IPS-15b (cell line): Measurements from ENCODE around the gene ARNT2.

Experiments
- H3K27me3 ChIP-seq: one replicate; pipeline ENCODE4 v1.6.1; 2013; ENCODE audit warnings: low read length; ENCODE audit not compliant: control insufficient read depth, insufficient read depth
- H3K36me3 ChIP-seq: one replicate; pipeline ENCODE4 v1.6.1; 2013; ENCODE audit warnings: low read length; ENCODE audit not compliant: control insufficient read depth, insufficient read depth
- H3K4me1 ChIP-seq: one replicate; pipeline ENCODE4 v1.6.1; 2013; ENCODE audit warnings: mild to moderate bottlenecking, low read length; ENCODE audit not compliant: control insufficient read depth, insufficient read depth
- H3K4me3 ChIP-seq: one replicate; pipeline ENCODE4 v1.5.1; 2013; ENCODE audit warnings: low read depth, low read length
- H3K9ac ChIP-seq: one replicate; pipeline ENCODE4 v1.6.1; 2013; ENCODE audit warnings: low read depth, mild to moderate bottlenecking, low read length
- H3K9me3 ChIP-seq: one replicate; pipeline ENCODE4 v1.6.1; 2013; ENCODE audit warnings: mild to moderate bottlenecking, low read length; ENCODE audit not compliant: control insufficient read depth, insufficient read depth

Gene ARNT2

DNA sequence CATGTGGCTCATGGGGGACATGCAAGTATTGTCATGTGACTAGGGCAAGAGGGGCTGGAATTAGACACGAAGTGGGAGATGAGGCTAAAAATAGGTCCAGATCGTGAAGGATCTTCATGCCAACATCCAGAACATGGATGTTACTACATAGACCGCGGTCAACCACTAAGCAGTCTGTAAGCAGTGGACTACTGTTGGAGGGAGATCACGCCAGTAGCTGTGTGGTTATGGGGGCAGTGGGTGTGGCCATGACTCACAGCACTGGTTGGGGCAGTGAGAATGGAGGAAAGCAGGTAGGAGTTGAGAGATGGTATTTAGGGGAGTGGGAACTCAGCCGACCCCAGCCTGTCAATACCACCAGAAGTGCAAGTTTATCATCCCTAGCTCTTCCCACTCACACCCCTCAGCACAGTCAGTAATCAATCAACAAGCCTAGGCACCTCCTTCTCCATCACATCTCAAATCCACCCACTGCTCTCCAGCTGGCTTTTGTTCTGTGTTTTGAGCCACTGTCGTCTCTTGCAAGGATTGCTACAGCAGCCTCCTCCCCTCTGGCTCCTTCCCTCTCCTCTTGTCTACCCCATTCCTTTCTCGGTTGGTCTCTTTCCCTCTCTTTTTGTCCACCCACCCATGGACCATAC, 183.8 kb downstream of the ARNT2 start:
- no peaks in the 10 kb centered on the region for H3K9me3 ChIP-seq
- H3K9ac ChIP-seq: no peak overlapping the region
- peaks cover 7% of the 10 kb centered on the region for H3K4me1 ChIP-seq
- H3K4me3 ChIP-seq: no peak overlapping the region
- no peaks in the 10 kb centered on the region for H3K27me3 ChIP-seq
- H3K36me3 ChIP-seq: no peaks in the 10 kb centered on the region

DNA sequence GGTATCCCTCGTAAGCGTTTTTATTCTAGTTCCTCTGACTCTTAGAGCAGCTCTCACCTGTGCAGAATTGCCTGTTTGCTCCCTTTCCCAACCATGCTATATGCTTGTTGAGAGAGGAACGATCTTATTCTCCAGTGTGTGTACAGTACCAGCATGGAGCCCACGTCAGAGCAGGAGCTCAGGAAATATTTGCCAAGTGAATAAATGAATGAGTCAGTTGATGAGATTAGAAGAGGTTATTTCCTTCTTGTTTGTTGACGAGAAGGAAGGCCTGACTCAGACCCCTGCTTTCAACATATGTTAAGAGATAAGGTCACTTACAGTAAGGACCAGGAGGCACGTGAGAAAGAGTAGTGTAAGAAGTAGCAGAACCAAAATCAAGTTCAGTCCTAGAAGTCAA, 184.6 kb downstream of the ARNT2 start:
- no peaks in the 10 kb centered on the region for H3K36me3 ChIP-seq
- H3K27me3 ChIP-seq: no peaks in the 10 kb centered on the region
- no peak overlapping the region for H3K9ac ChIP-seq
- H3K9me3 ChIP-seq: no peaks in the 10 kb centered on the region
- no peak overlapping the region for H3K4me3 ChIP-seq
- H3K4me1 ChIP-seq: peaks cover 7% of the 10 kb centered on the region

DNA sequence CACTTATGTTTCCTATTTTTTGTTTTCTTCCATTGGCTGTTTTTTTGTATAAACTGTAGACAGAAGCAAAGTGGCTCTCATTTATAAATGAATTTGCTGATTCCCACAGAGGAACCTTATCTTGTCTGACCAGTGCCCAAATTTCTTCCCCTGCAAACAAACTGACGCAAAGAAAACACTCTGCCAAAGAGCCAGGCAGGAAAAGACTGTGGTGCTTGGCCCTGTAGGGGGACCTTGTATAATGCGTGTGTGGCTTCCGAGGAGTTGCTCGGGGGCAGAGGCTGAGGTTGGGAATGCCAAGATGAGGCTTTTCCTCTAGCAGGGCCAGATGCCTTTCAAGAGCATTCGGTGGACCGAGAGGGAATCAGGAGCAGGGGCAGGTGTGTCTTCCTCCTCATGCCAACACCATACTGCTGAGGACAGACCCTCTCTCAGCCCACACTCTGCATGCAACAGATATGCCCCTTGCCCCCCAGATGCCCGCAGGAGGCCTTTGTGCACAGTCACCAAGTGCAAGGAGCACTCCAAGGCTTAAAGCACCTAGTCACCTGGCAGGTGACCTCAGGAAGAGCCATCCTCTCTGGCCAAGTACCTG, 186.7 kb downstream of the ARNT2 start:
- Histone ChIP-seq H3K4me1 (peaks cover 7% of the 10 kb centered on the region), H3K36me3 (peaks cover 3% of the 10 kb centered on the region), H3K9me3 (no peaks in the 10 kb centered on the region), H3K4me3 (no peak overlapping the region), H3K9ac (no peak overlapping the region), H3K27me3 (no peaks in the 10 kb centered on the region)

DNA sequence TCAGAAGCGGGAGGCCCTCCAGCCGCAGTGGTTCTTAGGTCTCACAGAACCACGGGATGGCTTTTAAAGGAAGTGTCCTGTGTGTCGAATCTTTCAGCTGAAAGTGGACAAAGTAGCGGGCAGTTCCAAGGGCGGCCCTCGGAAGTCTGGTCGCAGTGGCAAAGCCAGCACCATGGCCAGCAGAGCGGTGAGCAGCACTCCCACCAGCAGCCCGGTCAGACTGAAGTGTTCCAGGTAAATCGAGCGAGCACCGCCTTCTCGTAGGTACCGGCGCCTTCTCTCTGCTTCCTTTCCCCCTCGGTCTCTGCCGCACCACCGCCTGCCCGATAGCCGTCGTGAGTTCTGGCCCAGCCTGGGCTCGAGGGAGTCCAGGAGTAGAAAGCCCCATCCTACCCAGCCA, 187.3 kb downstream of the ARNT2 start:
- H3K36me3 ChIP-seq: peaks cover 3% of the 10 kb centered on the region

DNA sequence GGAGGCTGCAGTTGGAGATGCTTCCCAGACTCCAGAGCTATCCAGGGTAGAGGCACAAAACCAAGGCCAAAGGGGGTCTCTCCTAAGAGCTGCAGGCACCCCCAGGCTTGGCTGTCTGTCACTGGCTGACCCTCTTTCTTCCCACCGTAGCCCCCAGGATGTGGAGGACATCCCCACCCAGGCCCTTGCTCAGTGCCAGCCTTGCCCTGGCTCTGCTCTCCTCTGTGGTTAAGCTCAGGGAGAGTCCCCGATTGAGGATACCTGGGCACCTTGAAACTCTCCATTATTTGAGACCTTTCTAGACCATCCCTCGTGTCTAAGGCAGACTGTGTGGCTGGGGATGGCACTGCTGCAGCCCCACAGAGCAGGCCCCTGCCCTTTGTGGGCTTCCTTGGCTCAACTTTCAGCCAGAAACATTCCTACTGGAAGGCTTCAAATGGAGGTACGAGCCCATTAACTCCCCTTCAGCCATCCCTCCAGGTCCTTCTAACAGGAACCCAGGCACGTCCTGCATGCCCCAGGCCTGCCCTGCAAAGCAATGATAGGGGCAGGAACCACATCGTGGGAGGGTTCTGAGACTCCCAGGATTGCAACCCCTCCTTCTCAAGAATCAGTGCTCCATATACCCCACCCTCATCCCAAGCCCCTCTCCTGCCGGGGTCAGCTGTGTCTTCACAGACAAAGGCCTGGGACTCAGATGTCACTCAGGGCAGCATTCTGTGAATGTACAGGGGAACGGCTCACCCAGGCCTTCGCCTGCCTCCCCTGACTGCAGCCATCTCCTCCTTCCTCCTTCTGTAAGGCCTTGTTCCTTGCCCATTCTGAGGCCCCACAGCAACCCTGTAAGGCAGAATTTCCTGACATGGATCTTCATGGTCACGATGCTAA, 188.0 kb downstream of the ARNT2 start:
- H3K9me3 ChIP-seq: no peaks in the 10 kb centered on the region
- H3K4me3 ChIP-seq: no peak overlapping the region
- peaks cover 2% of the 10 kb centered on the region for H3K4me1 ChIP-seq
- no peak overlapping the region for H3K9ac ChIP-seq
- H3K27me3 ChIP-seq: no peaks in the 10 kb centered on the region
- H3K36me3 ChIP-seq: peaks cover 3% of the 10 kb centered on the region

More for the DNA sequence above, 187.3 kb downstream of the ARNT2 start:
- Histone ChIP-seq H3K27me3 (no peaks in the 10 kb centered on the region), H3K9me3 (no peaks in the 10 kb centered on the region), H3K4me3 (no peak overlapping the region), H3K9ac (no peak overlapping the region), H3K4me1 (peaks cover 7% of the 10 kb centered on the region)

DNA sequence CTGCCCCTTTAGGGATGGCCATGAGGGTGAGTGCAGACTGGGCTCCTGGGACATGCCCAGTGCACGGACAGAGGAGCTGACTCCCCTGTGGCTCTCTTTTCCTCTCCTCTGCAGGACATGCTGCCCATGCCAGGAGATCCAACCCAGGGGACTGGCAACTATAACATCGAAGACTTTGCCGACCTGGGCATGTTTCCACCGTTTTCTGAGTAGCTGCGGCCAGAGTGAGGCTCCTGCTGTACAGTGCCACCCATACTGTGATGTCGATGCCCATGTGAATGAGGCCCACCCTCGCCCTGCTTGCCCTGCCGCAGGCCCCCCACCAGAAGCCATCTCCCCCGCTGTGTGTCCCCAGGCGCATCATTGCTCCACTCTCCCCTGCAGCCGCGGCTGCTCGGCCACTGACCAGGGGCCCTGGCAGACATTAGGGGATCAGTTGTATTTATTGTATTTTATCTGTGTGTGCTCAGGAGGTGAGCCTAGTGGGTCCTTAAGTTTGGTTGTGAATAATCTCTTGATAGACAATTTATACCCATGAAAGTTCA, 189.4 kb downstream of the ARNT2 start:
- no peaks in the 10 kb centered on the region for H3K9me3 ChIP-seq
- H3K4me3 ChIP-seq: no peak overlapping the region
- no peaks in the 10 kb centered on the region for H3K27me3 ChIP-seq
- no peaks in the 10 kb centered on the region for H3K4me1 ChIP-seq
- H3K36me3 ChIP-seq: peaks cover 3% of the 10 kb centered on the region
- H3K9ac ChIP-seq: no peak overlapping the region

DNA sequence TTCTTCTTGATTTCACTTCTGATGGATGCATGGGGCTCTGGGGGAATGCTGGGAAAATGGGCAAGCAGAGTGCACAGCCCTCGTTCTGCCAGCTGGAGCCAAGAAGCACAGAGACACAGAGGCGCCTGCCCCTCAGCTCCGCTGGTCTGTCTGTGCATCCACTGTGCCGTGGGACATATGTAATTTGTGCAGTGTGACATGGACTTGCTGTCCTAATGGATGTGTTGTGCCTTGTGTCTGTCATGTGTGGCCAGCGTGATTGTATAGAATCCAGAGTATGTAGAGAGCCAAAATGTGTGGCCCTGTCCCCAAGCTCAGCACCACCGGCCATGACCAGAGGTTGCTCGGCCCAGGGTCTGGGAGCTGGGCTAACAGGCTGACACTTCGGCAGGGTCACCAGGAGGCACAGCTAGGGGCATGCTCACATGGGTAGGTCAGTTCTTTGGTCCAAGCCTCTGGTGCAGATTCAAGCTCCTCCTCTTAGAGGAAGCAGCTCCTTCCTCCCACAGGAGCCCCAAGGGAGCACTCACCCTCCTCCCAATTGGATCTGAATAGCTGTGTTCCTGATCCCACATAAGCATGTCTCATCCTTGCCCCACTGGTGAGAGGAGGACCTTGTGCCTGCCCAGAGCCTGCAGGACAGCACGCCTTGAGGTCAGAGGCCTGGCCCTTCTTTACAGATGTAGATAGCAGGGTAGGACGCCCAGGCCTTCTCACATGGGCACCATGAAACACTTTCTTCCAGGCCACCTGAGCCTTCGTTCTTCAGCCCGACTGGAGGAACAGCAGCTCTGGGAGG, 190.1 kb downstream of the ARNT2 start:
- Histone ChIP-seq H3K9ac (no peak overlapping the region), H3K9me3 (no peaks in the 10 kb centered on the region)

DNA sequence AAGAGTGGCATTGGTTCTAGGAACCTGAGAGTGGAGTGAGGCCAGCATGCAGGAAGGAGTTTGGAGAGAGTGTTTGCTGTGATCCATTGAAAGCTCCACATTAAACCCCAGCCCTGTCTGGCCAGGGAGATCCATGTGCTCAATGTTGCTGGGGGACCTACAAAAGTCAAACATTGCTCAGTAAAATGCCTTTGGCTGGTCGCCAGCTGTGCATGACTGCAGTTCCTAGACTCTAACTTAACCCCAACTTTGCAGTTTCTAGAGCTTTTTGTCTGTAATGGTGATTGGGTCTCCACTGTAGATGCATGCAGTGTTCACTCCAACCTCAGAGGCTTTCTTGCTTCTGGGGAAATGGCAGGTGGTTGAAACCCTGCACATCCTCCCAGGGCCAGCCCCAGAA, 191.2 kb downstream of the ARNT2 start:
- Histone ChIP-seq H3K4me1 (no peaks in the 10 kb centered on the region), H3K4me3 (no peak overlapping the region), H3K9me3 (no peaks in the 10 kb centered on the region), H3K27me3 (no peaks in the 10 kb centered on the region), H3K36me3 (peaks cover 3% of the 10 kb centered on the region), H3K9ac (no peak overlapping the region)

More for the DNA sequence above, 190.1 kb downstream of the ARNT2 start:
- Histone ChIP-seq H3K36me3 (peaks cover 3% of the 10 kb centered on the region), H3K4me3 (no peak overlapping the region), H3K27me3 (no peaks in the 10 kb centered on the region), H3K4me1 (no peaks in the 10 kb centered on the region)

DNA sequence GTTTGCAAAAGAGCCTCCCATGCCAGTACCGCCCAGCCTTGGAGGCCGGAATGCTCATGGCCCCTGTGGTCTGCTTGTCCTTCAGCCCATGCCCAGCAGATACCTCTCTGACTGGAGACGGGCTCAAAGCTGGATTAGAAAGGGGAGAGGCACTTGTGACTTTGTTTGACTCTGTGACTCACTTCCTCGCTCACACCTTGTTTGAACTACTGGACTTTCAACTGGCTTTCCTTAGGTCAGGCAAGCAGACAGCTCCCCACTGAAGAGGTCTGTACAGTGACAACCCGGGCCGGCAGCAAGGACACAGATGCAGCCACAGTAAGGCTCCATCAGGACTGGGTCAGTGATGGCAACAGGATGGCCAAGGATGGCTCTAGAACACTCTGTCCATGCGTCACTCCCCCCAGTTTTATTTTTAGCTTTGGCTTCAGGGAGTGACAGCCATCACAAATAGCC, 192.4 kb downstream of the ARNT2 start:
- Histone ChIP-seq H3K9me3 (no peaks in the 10 kb centered on the region), H3K36me3 (peaks cover 3% of the 10 kb centered on the region), H3K4me1 (no peaks in the 10 kb centered on the region), H3K27me3 (no peaks in the 10 kb centered on the region), H3K9ac (no peak overlapping the region), H3K4me3 (no peak overlapping the region)

DNA sequence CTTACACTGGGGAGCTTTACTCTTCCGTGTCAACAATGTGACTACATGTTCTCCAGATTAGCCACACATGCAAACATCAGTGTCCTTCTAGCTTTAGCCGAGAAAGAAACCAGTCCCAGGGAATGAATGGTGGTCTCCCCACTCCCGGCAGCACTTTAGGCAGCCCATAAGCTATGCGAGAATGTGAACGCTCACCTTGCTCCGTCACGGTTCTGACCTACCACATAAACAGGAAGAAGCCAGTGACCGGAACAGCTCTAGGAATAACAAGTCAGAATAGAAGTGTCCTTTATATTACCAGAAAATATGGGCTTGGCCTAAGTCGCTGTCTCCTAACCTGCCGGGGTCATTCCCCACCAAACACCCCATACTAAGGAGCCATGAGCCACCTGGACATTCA, 192.9 kb downstream of the ARNT2 start:
- H3K36me3 ChIP-seq: peaks cover 3% of the 10 kb centered on the region
- H3K27me3 ChIP-seq: no peaks in the 10 kb centered on the region
- H3K4me3 ChIP-seq: no peak overlapping the region
- H3K9me3 ChIP-seq: no peaks in the 10 kb centered on the region
- no peak overlapping the region for H3K9ac ChIP-seq
- H3K4me1 ChIP-seq: no peaks in the 10 kb centered on the region

DNA sequence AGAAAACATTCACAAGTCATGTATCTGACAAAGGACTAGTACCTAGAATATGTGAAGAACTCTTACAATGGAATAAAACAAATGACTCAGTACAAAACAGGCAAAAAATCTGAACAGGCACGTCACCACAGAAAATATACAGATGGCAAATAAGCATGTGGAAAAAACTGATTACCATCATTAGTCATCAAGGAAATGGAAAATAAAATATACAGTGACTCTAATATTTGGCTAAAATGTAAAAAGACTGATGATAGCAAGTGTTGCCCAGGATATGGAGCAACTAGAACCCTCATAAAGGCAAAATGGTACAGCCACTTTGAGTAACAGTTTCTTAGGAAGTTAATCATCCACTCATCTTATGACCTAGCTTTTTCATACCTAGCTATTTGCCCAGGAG, 195.2 kb downstream of the ARNT2 start:
- H3K4me1 ChIP-seq: no peaks in the 10 kb centered on the region
- no peak overlapping the region for H3K9ac ChIP-seq
- H3K9me3 ChIP-seq: no peaks in the 10 kb centered on the region
- H3K4me3 ChIP-seq: no peak overlapping the region
- peaks cover 3% of the 10 kb centered on the region for H3K36me3 ChIP-seq
- no peaks in the 10 kb centered on the region for H3K27me3 ChIP-seq
